ENCODE measurements around the gene PLEKHM3. TPM values are rescaled to one million over a fixed set of nuclear protein-coding genes. Genes with fewer than 3 reads are reported as not detected.

Gene PLEKHM3
- total and polyA plus RNA-seq, 2 of the 4 experiments (the other 2 are of a cell fraction), result 2.4 to 11.3 TPM

DNA sequence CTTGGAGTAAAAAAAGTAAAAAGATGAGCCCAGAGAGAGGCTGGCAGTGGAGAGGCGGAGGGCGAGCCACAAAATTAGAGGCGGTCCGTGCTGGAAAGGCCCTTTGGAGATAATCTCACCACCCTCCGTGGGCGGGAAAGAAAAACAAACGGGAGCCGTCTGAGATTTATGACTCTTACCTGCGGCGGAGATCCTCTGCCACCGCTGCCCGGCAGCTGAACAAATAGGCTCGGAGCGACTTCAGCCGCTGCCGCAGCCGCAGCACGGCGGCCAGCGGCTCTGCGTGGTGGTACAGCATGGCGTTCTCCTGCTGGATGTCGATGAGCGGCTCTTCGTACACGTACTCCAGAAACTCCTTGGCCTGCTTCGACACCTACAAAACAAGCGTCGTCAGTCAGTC is 94.6 kb downstream of the PLEKHM3 start:
- no peak for ATAC-seq (ENCODE audit: low read depth)

More for the DNA sequence above, 94.6 kb downstream of the PLEKHM3 start:
- Histone ChIP-seq H4K20me1 (ENCODE audit: insufficient read depth, low read length) (no peaks in the 10 kb centered on the region), H3K9ac (ENCODE audit: low read depth, low read length) (no peak overlapping the region), H3K14ac (replicated peaks; ENCODE audit: low read depth, low read length) (no peak overlapping the region), H2BK20ac (ENCODE audit: low read depth, low read length) (no peak overlapping the region), H3K4me3 (ENCODE audit: insufficient read depth, low read depth, low read length) (no peak overlapping the region), H4K8ac (ENCODE audit: low read depth in 2 of 2, low read length in 2 of 2) (no peak overlapping the region), H2BK15ac (ENCODE audit: low read depth, low read length) (no peak overlapping the region), H3K4me1 (ENCODE audit: control insufficient read depth, insufficient read depth, low read length) (peaks cover 6% of the 10 kb centered on the region), H2BK5ac (ENCODE audit: low read depth, low read length, poor library complexity, severe bottlenecking) (no peak overlapping the region), H3K36me3 (ENCODE audit: control insufficient read depth, insufficient read depth, low read length) (peaks cover 2% of the 10 kb centered on the region), H3K18ac (ENCODE audit: low read depth, low read length) (no peak overlapping the region), H3K27me3 (ENCODE audit: control insufficient read depth, insufficient read depth, low read length) (no peaks in the 10 kb centered on the region), H3K56ac (ENCODE audit: extremely low read depth, insufficient read depth, low read length) (no peak overlapping the region), H3K9me1 (ENCODE audit: insufficient read depth, low read length) (no peaks in the 10 kb centered on the region; the same call in 1 of the 2 replicates), H2AFZ (replicated peaks; ENCODE audit: low read length, poor library complexity) (no peak overlapping the region), H2AK9ac (replicated peaks; ENCODE audit: low read depth, low read length, poor library complexity) (no peak overlapping the region), H2BK120ac (ENCODE audit: low read depth, low read length) (no peak overlapping the region), H3K23ac (ENCODE audit: low read depth, low read length) (no peak overlapping the region), H3K4ac (ENCODE audit: low read depth, low read length) (no peak overlapping the region), H3K4me2 (ENCODE audit: low read depth, low read length) (no peak overlapping the region), H3K27ac (ENCODE audit: insufficient read depth, low read length) (no peak overlapping the region), H3K9me3 (ENCODE audit: control insufficient read depth, insufficient read depth, low read length) (no peaks in the 10 kb centered on the region), H4K5ac (ENCODE audit: low read depth, low read length) (no peak overlapping the region), H2AK5ac (ENCODE audit: low read depth, low read length) (no peak overlapping the region), H3K79me1 (ENCODE audit: low read depth in 1 of 2, low read length in 2 of 2) (no peaks in the 10 kb centered on the region), H4K91ac (ENCODE audit: insufficient read depth, low read depth, low read length) (no peak overlapping the region)
- no peak for DNase-seq
- POLR2A ChIA-PET (ENCODE audit: unreplicated experiment), result no interaction called here
- in situ Hi-C loops (cut with MboI; ENCODE audit: low sequenced_read_pairs), result no loop called here
- WGBS, 2 experiments (ENCODE audit: extremely low coverage in 2 of 2, insufficient read length in 1 of 2), result 67% methylated on average over 23 of the region's 29 CpGs; no CpG with 5 or more reads in 1 of the 2 experiments
- intact Hi-C loops (cut with micrococcal nuclease), result no loop called here
- TF ChIP-seq CHD1 (IDR thresholded peaks at IDR 0.05; ENCODE audit: low read depth, low read length) (no peak), MAZ (IDR thresholded peaks at IDR 0.05; ENCODE audit: borderline replicate concordance, low read depth, low read length) (no peak), RAD21 (IDR thresholded peaks at IDR 0.05; ENCODE audit: low read length) (no peak), RCOR1 (IDR thresholded peaks at IDR 0.05; ENCODE audit: insufficient replicate concordance, low read length) (no peak), SMC3 (IDR thresholded peaks at IDR 0.05; ENCODE audit: low read depth, low read length) (no peak), MAFK (IDR thresholded peaks at IDR 0.05; ENCODE audit: low read depth, low read length) (no peak), POLR2A (IDR thresholded peaks at IDR 0.05; ENCODE audit: low read depth, low read length) (no peak), NFE2L2 (IDR thresholded peaks at IDR 0.05; ENCODE audit: low read depth, low read length) (no peak)
- TF ChIP-seq, protein P1, sequence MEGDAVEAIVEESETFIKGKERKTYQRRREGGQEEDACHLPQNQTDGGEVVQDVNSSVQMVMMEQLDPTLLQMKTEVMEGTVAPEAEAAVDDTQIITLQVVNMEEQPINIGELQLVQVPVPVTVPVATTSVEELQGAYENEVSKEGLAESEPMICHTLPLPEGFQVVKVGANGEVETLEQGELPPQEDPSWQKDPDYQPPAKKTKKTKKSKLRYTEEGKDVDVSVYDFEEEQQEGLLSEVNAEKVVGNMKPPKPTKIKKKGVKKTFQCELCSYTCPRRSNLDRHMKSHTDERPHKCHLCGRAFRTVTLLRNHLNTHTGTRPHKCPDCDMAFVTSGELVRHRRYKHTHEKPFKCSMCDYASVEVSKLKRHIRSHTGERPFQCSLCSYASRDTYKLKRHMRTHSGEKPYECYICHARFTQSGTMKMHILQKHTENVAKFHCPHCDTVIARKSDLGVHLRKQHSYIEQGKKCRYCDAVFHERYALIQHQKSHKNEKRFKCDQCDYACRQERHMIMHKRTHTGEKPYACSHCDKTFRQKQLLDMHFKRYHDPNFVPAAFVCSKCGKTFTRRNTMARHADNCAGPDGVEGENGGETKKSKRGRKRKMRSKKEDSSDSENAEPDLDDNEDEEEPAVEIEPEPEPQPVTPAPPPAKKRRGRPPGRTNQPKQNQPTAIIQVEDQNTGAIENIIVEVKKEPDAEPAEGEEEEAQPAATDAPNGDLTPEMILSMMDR (conservative IDR thresholded peaks at IDR 0.05; ENCODE audit: low read depth, low read length), result no peak
- TF ChIP-seq, protein P2, sequence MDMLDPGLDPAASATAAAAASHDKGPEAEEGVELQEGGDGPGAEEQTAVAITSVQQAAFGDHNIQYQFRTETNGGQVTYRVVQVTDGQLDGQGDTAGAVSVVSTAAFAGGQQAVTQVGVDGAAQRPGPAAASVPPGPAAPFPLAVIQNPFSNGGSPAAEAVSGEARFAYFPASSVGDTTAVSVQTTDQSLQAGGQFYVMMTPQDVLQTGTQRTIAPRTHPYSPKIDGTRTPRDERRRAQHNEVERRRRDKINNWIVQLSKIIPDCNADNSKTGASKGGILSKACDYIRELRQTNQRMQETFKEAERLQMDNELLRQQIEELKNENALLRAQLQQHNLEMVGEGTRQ (IDR thresholded peaks at IDR 0.05; ENCODE audit: low read depth, low read length), result no peak
- TF ChIP-seq, protein P3, sequence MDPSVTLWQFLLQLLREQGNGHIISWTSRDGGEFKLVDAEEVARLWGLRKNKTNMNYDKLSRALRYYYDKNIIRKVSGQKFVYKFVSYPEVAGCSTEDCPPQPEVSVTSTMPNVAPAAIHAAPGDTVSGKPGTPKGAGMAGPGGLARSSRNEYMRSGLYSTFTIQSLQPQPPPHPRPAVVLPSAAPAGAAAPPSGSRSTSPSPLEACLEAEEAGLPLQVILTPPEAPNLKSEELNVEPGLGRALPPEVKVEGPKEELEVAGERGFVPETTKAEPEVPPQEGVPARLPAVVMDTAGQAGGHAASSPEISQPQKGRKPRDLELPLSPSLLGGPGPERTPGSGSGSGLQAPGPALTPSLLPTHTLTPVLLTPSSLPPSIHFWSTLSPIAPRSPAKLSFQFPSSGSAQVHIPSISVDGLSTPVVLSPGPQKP (IDR thresholded peaks at IDR 0.05; ENCODE audit: borderline replicate concordance, low read depth, low read length), result no peak
- CTCF ChIA-PET, result no interaction called here
- no TSS peak for BruUV-seq (replicated peaks)
- dilution Hi-C loops (cut with HindIII; ENCODE audit: low sequenced_read_pairs, unreplicated experiment), result no loop called here

Measured in IMR-90 (cell line).